ENCODE results near the gene NAA10.

- TF ChIP-seq CTCF (IDR thresholded peaks at IDR 0.05) (no peak), RAD21 (conservative IDR thresholded peaks at IDR 0.05 in 1 of 2, IDR thresholded peaks at IDR 0.05 in 1 of 2) (no peak), RARB (CRISPR knock-in tag; IDR thresholded peaks at IDR 0.05) (no peak), CEBPB (IDR thresholded peaks at IDR 0.05) (no peak), POLR2A (IDR thresholded peaks at IDR 0.05; ENCODE audit: low read length) (no peak), POLR2AphosphoS2 (conservative IDR thresholded peaks at IDR 0.05; ENCODE audit: low read length) (no peak), MAX (IDR thresholded peaks at IDR 0.05) (no peak), NR3C1 (IDR thresholded peaks at IDR 0.05) (no peak), EP300 (IDR thresholded peaks at IDR 0.05) (no peak), PHF8 (IDR thresholded peaks at IDR 0.05; ENCODE audit: borderline replicate concordance, low read depth) (no peak), SREBF2 (IDR thresholded peaks at IDR 0.05) (no peak), NFE2L2 (conservative IDR thresholded peaks at IDR 0.05; ENCODE audit: low read length) (no peak)
Measured at GRCh38 chrX:153930011-153930910, 4.6 kb downstream of the NAA10 start.

All from A549 (cell line).